GM12875 (cell line): ENCODE results near the gene ARNT2.

Source experiments
- H3K4me3 ChIP-seq: one replicate; pipeline ENCODE4 v1.5.1; 2011; ENCODE audit warnings: low read depth, low read length, control low read depth
- TF ChIP-seq, protein P1 (sequence below): IDR thresholded peaks from 2 replicates; pipeline ENCODE4 v1.5.1; 2011; ENCODE audit warnings: low read depth, mild to moderate bottlenecking, control low read depth, inconsistent platforms, low read length, moderate library complexity, borderline replicate concordance; ENCODE audit not compliant: insufficient read depth

ARNT2 gene

DNA sequence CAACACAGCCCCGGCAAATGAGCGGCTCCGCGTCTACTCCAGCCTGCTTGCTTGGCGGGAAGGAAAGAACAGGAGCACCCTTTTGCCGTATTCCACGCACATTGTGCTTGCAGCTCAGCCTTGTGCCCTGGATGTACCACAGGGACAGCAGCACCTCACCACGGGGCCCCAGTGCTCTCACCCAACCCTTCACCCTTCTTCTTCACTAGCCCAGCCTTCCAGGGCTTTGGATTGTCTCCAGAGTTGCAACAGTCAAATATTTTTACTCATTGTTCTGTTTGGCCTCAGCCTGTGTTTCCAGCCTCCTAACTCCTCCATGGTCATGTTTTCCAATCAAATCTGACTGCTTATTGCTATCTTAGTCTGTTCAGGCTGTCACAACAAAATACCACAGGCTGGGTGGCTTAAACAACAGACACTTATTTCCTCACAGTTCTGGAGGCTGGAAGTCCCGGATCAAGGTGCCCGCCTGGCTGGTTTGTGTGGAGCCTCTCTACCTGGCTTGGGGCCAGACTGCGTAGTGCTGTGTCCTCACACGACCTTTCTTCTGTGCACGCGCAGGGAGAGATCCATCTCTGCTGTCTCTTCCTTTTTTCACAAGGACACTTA is 211.7 kb downstream of the ARNT2 start:
- TF ChIP-seq, protein P1, sequence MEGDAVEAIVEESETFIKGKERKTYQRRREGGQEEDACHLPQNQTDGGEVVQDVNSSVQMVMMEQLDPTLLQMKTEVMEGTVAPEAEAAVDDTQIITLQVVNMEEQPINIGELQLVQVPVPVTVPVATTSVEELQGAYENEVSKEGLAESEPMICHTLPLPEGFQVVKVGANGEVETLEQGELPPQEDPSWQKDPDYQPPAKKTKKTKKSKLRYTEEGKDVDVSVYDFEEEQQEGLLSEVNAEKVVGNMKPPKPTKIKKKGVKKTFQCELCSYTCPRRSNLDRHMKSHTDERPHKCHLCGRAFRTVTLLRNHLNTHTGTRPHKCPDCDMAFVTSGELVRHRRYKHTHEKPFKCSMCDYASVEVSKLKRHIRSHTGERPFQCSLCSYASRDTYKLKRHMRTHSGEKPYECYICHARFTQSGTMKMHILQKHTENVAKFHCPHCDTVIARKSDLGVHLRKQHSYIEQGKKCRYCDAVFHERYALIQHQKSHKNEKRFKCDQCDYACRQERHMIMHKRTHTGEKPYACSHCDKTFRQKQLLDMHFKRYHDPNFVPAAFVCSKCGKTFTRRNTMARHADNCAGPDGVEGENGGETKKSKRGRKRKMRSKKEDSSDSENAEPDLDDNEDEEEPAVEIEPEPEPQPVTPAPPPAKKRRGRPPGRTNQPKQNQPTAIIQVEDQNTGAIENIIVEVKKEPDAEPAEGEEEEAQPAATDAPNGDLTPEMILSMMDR, result no peak
- H3K4me3 ChIP-seq, result no peak overlapping the region

DNA sequence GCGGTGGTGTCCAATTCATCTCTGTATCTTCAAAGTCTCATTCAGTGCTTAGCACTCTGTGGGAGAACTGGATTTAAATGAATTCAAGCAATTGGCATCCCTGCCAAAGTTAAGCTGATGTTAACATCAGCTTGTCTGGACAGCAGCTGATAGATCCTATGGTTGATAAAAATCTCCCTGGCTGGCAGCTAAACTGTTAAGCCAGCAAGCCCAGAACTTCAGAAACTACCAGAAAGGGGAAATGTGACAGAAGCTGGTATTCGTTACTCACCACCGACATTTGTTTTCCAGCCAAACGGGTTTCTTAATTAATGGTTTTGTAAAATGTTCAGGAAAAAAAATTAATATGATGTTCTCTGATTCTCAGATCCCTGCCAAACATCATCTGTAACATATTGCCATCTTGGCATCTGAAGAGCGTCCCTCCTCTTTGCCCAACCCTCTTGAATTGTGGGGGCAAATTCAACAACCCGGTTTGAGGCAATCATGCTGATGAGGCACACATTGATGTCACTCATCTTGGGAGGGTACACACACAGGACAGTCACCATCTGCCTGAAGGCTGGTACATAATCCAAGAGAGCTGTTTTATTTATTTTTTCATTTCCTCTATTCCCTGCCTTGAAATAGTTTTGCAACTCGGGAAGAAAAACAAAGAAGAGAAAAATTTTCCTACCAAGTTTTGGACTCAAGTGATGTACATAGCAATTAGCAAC is 214.7 kb downstream of the ARNT2 start:
- H3K4me3 ChIP-seq, result no peak overlapping the region
- TF ChIP-seq, protein P1, result no peak

DNA sequence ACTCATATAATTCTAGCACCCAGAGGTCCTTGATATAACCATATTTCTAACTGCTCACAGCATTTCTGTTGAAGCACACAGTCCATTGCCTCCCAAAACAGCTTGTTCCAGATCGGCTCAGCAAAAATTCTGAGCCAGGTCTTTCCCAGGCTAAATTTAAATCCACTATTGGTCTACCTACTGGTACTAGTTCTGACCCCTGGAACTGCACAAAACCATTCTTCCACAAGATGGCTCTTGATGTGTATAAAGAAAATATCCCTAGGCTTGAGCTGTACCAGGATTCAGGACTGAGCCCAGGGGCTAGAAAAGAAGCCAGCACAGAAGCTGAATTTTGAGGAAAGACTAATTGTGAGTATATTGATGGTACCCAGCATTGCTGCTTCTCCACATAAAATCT is 215.5 kb downstream of the ARNT2 start:
- H3K4me3 ChIP-seq, result no peak overlapping the region
- TF ChIP-seq, protein P1, result no peak

DNA sequence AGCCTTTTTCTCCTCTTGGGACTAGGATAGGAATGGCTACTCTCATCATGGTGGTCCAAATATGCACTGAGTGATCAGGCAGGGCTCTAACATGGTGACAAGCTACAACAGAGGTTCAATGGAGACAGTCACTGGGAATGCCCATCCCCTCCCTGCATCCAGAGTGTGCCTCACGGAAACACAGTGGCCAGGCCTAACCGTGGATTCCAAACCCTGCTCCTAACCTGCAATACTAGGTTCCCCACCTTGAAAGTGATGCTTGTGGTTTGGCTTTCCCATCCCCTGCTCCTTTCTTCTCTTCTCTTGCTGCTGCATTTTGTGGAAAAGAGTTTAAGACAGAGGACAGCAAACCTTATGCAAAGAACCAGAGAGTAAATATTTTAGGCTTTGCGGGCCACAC is 216.0 kb downstream of the ARNT2 start:
- H3K4me3 ChIP-seq, result no peak overlapping the region
- TF ChIP-seq, protein P1, result no peak

DNA sequence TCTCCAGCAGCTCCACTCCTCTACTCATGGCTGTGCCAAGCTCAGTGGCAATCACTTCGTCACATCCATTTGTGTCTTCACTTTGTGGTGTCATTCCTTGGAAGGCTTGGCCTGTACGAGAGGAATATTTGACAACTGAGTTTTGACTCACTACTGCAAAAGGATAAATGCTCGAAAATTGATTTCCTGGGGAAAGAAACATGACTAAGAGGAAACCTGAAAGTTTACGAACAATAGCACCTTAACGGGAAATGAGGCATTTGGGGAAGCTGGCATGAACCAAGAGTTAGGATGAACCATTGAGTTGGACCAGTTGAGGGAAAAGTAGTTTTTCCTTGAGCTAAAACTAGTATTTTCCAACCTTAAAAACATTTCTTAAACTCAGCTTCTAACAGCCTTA is 216.7 kb downstream of the ARNT2 start:
- H3K4me3 ChIP-seq, result no peak overlapping the region
- TF ChIP-seq, protein P1, result no peak

DNA sequence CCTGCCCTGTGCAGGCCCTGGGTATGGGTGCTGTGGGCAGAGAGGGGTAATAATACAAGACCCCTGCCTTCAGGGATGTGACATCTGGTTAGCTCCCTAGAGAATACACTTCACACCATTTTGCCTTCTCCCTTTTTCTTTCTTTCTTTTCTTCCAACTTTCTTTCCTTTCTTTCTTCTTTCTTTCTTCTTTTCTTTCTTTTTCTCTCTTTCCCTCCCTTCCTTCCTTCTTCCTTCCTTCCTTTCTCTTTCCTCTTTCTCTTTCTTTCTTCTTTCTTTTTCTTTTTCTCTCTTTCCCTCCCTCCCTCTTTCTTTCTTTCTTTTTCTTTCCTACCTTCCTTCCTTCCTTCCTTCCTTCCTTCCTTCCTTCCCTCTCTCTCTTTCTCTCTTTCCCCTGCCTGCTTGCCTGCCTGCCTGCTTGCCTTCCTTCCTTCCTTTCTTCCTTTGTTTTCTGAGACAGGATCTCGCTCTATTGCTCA is 222.5 kb downstream of the ARNT2 start:
- no peak overlapping the region for H3K4me3 ChIP-seq
- TF ChIP-seq, protein P1, result no peak

DNA sequence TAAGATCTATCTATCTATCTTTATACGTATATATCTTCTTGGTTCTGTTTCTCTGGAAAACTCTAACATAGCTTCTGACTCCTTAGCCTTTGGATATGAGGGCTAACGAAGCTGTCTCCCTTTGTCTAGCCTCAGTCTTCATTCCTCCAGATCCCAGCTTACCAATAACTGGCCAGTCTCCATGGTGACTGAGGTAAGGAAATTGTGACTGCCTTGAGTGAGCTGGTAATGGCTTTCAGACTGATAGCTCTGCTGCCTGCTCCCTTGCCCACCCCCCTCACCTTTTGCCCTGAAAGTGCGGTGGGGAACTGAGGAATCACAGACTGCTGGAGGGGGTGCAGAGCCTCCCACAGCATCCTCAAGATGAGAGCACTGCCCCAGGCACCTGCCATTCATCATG is 225.2 kb downstream of the ARNT2 start:
- TF ChIP-seq, protein P1, result no peak
- no peak overlapping the region for H3K4me3 ChIP-seq
